Epithelial cell of prostate (primary cell): Measurements from ENCODE around the gene RERE.

Experiments used
- DNase-seq: peaks from one replicate; pipeline ENCODE4 v3.0.0-alpha.2; 2011; ENCODE audit warnings: low read depth, low spot score
- H3K27ac ChIP-seq: fragments of 450-650 bp; 2 replicates; pipeline ENCODE4 v1.5.1; 2017; ENCODE audit warnings: mild to moderate bottlenecking

Gene RERE

DNA sequence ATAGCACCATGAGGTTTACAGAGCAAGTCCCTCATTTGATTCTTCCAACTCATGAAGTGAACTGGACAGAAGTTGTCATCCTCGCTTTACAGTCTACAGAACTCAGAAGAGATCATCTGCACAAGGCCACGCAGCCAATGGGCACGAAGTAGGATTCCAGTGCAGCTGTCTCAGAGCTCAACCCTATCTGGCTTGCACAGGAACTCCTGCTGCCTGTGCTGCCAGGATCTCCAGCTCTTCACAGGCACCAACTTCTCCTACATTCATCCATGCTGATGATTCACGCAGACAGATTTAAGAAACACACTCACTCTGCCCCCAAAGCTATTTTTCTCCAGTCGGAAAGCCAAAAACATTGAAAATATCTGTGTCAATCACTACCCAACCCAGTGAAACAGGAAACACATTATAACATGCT is 157.0 kb downstream of the RERE start:
- peak overlapping the region; percentile 97 for H3K27ac ChIP-seq
- peak; percentile 18 for DNase-seq

GRCh38 chr1:8659593-8659992 is 157.8 kb downstream of the RERE start:
- no peak for DNase-seq
- peak overlapping the region; percentile 97 for H3K27ac ChIP-seq

DNA sequence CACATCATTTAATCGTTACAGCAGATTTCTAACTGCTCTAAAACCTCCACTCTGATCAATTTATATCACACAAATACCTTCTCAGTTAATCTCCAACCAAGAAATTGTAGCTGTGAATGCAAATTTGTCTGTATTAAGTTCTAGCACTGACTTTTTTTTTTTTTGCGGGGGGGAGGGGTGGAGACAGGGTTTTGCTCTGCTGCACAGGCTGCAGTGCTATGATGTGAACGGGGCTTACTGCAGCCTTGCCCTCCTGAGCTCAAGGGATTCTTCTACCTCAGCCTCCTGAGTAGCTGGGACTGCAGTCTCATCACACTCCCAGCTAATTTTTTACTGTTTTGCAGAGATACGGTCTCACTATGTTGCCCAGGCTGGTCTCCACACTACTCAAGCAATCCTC is 163.6 kb downstream of the RERE start:
- H3K27ac ChIP-seq = no peak overlapping the region
- no peak for DNase-seq

- no peak for DNase-seq
- no peak overlapping the region for H3K27ac ChIP-seq
These were observed 164.9 kb downstream of the RERE start for GRCh38 chr1:8652467-8653046.

DNA sequence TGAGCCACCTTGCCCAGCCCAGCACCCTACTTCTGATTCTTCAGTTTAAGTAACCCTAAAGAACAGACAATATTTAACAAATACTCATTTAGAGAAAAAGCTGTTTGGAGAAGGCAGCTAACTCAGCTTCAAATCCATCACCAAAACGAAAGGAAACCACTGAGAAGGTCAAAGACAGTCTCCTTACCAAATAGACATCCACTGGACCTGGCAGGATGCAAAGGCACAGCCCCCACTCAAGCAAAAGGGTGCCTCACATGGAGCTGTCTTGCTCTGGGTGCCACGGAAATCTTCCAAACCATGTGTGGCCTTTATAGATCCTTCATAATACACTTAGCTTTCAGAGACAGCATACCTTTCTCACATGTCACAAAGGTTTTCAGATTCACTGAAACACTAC is 165.5 kb downstream of the RERE start:
- no peak for DNase-seq
- H3K27ac ChIP-seq = no peak overlapping the region

DNA sequence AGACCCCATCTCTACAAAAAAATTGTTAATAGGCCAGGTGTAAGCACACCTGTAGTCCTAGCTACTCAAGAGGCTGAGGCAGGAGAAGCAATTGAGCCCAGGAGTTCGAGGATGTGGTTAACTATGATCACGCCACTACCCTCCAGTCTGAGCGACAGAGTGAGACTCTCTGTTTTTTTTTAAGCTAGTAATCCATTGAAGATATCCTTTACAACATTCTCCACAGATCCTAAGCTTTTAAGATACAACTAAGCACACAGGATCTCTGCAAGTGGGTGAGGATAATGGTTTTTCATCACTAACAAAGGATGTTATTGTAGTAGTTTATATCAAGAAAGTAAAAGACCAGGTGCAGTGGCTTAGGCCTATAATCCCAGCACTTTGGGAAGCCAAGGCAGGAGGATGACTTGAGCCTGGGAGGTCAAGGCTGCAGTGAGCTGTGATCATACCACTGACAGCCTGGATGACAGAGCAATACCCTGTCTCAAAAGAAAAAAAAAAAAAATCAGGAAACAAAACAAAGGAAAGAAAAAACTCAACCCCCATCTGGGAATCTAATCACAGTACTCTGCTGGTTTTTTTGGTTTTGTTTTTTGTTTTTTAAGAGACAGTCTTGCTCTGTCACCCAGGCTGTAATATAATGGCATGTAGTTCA is 166.1 kb downstream of the RERE start:
- no peak for DNase-seq
- no peak overlapping the region for H3K27ac ChIP-seq

DNA sequence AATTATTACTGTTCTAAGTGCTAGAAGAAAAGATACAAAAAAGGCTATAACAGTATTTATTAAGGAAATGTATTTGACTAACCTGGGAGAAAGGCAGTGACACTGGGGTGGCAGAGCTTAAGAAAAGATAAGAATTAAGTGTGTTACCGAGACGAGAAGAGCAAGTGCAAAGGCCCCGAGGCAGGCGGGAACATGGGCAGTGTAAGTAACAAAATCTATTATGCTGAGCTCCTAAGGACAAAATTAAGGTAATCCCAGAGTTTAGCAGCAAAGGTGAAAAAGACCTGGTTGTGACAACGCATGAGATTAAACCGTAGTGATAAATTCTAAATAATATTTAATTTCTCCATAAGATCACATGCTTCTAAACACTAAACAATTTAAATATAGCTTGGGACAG is 167.6 kb downstream of the RERE start:
- H3K27ac ChIP-seq = no peak overlapping the region
- no peak for DNase-seq

DNA sequence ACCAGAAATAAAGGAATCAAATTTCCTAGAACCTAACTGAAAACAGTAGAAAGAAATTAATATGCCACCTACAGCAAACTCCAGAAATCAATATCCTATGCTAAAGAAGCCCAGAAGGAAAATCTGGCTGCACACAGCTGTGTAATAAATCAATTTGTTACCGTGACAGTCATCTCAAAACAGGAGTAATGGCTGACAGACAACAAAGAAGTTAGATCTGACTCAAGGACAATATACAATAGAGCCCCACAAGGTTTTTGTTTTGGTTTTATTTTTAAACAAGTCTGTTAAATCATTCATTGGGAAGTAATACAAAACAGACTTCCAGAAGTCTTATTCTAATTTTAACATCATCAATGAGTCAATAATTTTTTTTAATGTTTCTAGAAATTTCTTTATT is 168.4 kb downstream of the RERE start:
- no peak for DNase-seq
- no peak overlapping the region for H3K27ac ChIP-seq

GRCh38 chr1:8646996-8647395 is 170.4 kb downstream of the RERE start:
- no peak overlapping the region for H3K27ac ChIP-seq
- DNase-seq = no peak

DNA sequence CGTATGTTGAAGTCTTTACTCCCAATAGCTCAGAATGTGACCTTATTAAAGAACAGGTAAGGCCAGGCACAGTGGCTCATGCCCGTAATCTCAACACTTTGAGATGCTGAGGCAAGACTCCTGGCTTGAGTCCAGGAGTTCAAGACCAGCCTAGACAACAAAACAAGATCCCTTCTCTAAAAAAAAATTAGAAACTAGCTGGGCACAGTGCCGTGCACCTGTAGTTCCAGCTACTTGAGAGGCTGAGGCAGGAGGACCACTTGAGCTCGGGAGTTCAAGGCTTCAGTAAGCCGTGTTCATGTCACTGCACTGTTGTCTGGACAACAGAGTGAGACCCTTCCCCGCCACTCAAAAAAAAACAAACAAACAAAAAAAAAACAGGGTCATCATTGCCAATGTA is 171.3 kb downstream of the RERE start:
- DNase-seq = no peak
- H3K27ac ChIP-seq = no peak overlapping the region

GRCh38 chr1:8643542-8644536 is 173.6 kb downstream of the RERE start:
- no peak for DNase-seq
- no peak overlapping the region for H3K27ac ChIP-seq

DNA sequence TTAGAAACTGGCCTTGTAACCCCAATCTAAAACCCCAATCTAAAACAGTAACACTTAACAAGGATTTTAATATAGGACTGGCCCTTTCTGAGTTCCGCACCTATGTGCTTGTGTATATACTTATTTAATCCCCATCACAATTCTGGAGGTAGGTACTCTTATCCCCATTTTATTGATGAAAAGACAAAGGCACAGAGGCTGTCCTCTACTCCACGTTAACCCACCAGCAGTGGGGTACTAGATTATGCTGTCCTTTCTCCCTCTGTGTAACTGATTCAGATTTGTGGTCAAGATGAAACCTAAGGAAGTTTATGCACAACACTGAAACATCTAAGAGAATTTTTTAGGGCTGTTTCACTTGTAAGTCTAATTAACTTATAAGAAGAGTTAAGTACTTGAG is 175.3 kb downstream of the RERE start:
- DNase-seq = no peak
- H3K27ac ChIP-seq = no peak overlapping the region

DNA sequence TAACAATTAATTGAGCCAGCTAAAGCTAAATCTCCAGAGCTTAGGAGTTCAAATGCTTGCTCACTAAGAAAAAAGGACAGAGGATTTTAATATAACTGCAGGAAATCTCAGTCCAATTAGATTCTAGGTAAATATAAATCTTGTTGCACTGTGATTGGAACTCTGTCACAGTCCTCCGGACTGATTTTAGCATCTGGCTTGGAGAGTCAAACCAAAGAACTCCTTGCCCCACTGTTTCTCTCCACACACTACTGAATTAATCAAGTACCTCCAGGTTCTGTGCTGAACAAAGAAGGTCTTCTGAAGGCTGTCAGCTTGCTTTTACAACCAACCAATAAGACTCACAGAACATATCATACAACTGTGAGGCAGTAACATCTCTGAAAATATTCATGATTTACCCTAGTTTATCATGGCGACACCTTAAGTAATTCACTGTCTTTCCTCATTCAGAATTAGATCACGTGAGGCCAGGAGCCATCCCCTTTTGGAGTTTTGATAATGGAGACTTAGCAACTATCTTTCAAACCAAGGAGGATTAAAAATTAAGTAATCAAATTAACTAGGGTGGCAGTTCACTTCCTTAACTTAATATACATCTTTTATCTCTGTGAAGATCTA is 176.0 kb downstream of the RERE start:
- no peak for DNase-seq
- no peak overlapping the region for H3K27ac ChIP-seq

DNA sequence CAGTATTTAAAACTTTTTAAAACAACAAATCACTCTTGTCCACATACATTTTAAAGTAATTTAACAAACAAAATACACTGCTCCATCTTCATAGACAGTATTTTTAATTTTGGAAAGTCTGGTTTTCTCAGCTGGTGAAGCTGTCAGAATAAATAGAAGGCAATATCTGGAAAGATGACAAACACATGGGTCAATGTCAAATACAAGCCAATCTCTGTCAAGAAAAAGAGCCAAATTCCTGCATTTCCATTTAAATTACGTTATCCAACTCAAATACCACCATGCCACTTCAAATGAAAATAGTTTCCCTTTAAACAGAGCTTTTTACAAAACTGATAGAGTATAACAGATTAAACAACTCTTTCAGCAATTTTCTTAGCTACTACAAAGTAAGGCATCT is 176.5 kb downstream of the RERE start:
- no peak for DNase-seq
- H3K27ac ChIP-seq = no peak overlapping the region

DNA sequence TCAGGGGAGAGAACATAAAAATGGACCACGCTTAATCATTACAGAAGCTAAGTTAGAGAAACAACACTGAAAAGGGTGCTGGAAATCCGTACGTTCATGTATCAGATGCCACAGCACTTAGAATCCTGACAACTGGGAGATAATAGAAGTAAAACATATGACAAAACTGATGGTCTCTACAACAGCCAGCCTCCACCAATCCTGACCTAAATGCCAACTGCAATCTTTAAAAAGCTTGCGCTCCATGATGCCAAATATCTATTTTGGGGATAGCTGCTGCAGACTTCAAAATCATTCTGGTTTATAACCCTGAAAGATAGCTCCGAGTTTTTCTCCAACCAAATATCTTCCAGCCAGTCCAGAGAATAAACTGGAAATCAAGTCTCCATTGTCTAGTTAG is 178.3 kb downstream of the RERE start:
- DNase-seq = no peak
- H3K27ac ChIP-seq = no peak overlapping the region

- no peak for DNase-seq
- no peak overlapping the region for H3K27ac ChIP-seq
These were observed 183.5 kb downstream of the RERE start for GRCh38 chr1:8633741-8634501.

DNA sequence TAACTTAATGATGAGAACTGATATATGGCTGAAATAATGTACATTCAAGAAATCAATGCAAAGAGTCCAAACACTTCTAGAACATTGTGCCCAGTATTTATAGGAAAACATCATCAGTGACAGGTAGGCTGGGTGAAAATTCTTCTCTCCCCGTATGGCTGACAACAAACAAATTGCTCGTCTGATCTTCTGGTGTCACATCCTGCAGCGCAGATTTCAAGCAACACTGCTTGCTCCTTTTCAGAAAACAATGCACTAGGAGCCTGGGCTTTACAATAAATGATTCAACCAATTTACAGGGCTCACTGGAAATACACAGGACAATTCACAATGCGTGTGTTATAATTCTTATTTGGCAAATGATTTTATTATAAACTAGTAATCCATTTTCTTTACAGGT is 185.3 kb downstream of the RERE start:
- no peak overlapping the region for H3K27ac ChIP-seq

DNA sequence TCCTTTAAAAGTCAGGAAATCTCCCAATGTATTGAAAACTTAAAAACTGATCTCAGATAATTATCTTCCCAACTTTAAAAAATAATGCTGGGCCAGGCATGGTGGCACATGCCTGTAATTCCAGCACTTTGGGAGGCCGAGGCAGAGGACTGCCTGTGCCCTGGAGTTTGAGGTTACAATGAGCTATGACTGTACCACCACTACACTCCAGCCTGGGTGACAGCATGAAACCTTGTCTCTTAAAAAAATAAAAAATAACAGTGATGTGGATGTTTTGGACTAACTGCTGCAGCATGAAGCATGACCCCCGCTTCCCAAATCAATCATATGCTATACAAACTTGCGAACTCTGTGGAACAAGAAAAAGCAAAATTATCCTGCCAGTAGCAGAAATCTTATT is 186.3 kb downstream of the RERE start:
- DNase-seq = no peak
- H3K27ac ChIP-seq = no peak overlapping the region

More for the DNA sequence above, 185.3 kb downstream of the RERE start:
- no peak for DNase-seq

- H3K27ac ChIP-seq = no peak overlapping the region
- DNase-seq = no peak
These were observed 188.0 kb downstream of the RERE start for GRCh38 chr1:8629241-8630091.
